AG04450 (cell line): ENCODE data around the gene GALNT7. TPM values are rescaled to one million over a fixed set of nuclear protein-coding genes. Genes with fewer than 3 reads are reported as not detected.

ENCODE experiments used
- CTCF ChIA-PET: fragments of 300-600, 350-600 bp; formaldehyde crosslinking; extraction: SDS; loops from one replicate; lab custom pipeline; 2022; ENCODE audit warnings: antibody characterized with exemption, inconsistent platforms; lab: Charles Lee
- POLR2A ChIA-PET: fragments of 350-600 bp; formaldehyde crosslinking; extraction: SDS; loops from one replicate; lab custom pipeline; 2021; ENCODE audit warnings: antibody characterized with exemption, inconsistent platforms; lab: Yijun Ruan, JAX
- DNase-seq: peaks from one replicate; pipeline ENCODE4 v3.0.0-alpha.2; 2011; ENCODE audit warnings: low read depth, low spot score
- H3K27ac ChIP-seq: one replicate; pipeline ENCODE4 v1.5.1; 2012; ENCODE audit warnings: low read depth, low read length, control low read depth
- H3K27me3 ChIP-seq: one replicate; pipeline ENCODE4 v1.6.0; 2012; ENCODE audit warnings: low read length; ENCODE audit not compliant: control insufficient read depth, insufficient read depth
- H3K4me3 ChIP-seq: 2 replicates; pipeline ENCODE4 v1.5.1; 2011; ENCODE audit warnings: mild to moderate bottlenecking, low read depth, low read length, control low read depth
- H3K9me3 ChIP-seq: 2 replicates; pipeline ENCODE4 v1.5.1; 2012; ENCODE audit warnings: low read length; ENCODE audit not compliant: control insufficient read depth, insufficient read depth
- CTCF ChIP-seq: IDR thresholded peaks from 2 replicates; pipeline ENCODE4 v1.5.1; 2011; ENCODE audit warnings: low read depth, low read length, control low read depth, inconsistent platforms
- polyA plus RNA-seq: library from polyadenylated mRNA; depleted of rRNA; stranded (reverse); fragments of >200 nt; gene quantifications from 2 replicates; pipeline ENCODE4 v1.2.3, GENCODE V29; 2011

GALNT7 gene
- polyA plus RNA-seq, 1 experiment = 47.6 TPM

DNA sequence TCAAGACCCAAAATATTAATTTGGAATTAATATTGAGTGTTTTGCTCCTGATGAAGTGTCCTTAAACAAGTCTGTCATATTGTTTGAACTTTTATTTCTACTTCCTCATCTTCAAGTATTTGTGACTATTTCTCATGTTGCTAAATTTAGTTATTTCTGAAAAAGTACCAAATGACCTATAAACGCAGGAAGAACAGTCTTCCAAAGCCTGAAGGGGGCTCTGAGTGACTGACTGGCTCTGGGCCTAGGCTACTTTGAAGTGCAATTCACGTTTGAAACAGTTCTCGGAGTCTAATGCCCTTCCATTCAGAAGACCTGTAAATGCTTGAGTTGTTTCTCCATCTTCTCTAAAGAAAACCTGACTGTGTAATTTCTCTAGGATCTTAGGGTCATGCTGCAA, 26.5 kb downstream of the GALNT7 start:
- Histone ChIP-seq H3K27me3 (no peaks in the 10 kb centered on the region), H3K27ac (no peak overlapping the region), H3K9me3 (no peaks in the 10 kb centered on the region), H3K4me3 (no peak overlapping the region)
- ChIA-PET POLR2A (no interaction called here), CTCF (no interaction called here)
- no peak for DNase-seq
- no peak for TF ChIP-seq CTCF

DNA sequence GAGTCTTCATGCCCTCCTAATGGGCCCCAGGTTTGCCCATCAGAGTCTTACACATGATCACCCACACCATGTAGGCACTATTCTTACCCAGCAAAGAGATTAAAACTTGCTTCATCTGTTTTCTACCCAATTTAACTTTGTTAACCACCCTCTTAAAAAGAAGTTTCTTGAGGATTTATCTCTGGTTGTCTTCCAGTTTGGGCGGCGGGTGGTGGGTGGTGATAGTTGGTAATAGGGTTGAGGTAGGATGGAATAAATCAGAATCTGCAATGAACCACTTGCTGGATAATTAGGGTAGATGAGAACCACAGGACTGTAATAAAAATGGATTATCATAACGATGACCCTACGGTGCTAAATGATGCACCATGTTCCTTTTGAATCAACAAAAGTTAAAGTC, 30.9 kb downstream of the GALNT7 start:
- POLR2A ChIA-PET = no interaction called here
- no peak for DNase-seq
- Histone ChIP-seq H3K27me3 (no peaks in the 10 kb centered on the region), H3K9me3 (no peaks in the 10 kb centered on the region), H3K27ac (no peak overlapping the region), H3K4me3 (no peak overlapping the region)
- CTCF ChIA-PET = no interaction called here
- TF ChIP-seq CTCF = no peak

DNA sequence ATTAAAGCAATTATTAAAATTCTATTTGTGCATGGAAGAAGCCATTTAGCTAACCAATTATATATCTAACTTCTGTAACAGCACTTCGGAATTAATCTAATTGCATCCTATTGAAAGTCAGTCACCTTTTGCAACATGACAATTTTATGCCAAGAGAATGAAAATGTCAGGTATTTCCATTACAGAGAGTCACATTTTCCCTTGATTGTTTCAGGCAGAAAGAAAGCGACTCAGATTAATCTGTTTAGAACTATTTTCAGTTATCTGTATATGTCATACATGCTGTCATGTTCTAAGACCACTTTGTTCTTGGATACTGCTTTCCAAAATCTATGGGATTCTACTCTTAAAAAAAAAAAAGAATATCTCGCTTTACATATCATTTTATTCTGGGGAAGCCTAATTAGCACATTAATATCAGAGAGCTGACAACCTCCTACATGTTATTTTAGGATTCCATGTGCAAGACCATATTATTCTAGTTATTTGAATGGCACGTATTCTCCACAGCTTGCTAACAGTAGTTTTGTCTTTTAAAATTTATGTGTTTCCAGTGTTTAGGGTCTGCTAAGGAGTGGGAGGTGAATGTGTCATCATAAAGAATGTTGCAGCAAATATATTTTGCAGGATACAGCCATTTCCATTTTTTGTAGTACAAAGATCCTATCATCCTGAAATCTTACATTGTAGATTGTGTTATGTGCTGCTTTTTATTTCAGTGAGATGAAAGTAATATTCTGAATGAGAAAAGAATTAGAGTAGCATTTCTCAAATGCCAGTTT, 31.7 kb downstream of the GALNT7 start:
- no peak for DNase-seq
- no peak overlapping the region for H3K27ac ChIP-seq
- H3K27me3 ChIP-seq = no peaks in the 10 kb centered on the region
- CTCF ChIA-PET = no interaction called here
- no peak for TF ChIP-seq CTCF
- no peaks in the 10 kb centered on the region for H3K9me3 ChIP-seq
- no peak overlapping the region for H3K4me3 ChIP-seq
- POLR2A ChIA-PET = no interaction called here

DNA sequence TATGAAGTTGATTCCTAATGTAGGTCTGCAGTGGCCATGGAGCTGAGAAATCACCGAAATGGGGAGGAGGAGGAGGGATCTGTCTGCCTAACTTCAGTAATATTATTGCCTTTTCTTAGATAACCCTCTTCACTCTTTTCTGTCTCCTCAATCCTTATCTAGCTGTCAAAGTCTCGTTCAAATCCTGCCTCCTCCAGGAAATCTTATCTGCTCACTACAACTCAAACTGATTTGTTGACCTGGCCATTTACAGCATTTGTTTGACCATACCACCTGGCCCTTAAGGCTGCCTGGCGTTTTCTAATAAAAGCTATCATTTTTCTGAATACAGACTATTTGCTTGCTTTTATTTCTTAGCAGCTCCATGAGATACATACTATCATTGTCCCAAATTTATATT, 33.8 kb downstream of the GALNT7 start:
- H3K27ac ChIP-seq = no peak overlapping the region
- ChIA-PET CTCF (interaction anchor here (0.6 to 1.4 kb wide), 3 partner anchors 11 to 189 kb away, joined by 4 to 5 read pairs (median 5); no protein-coding TSS in a partner anchor), POLR2A (no interaction called here)
- no peak overlapping the region for H3K4me3 ChIP-seq
- no peak for DNase-seq
- no peaks in the 10 kb centered on the region for H3K27me3 ChIP-seq
- H3K9me3 ChIP-seq = no peaks in the 10 kb centered on the region
- no peak for TF ChIP-seq CTCF

- H3K27me3 ChIP-seq = no peaks in the 10 kb centered on the region
- ChIA-PET CTCF (no interaction called here), POLR2A (no interaction called here)
- H3K4me3 ChIP-seq = no peak overlapping the region
- no peak for TF ChIP-seq CTCF
- no peak for DNase-seq
- no peak overlapping the region for H3K27ac ChIP-seq
- H3K9me3 ChIP-seq = peaks cover 3% of the 10 kb centered on the region; the same call in 1 of the 2 replicates
Observed at GRCh38 chr4:173205656-173206055, 37.0 kb downstream of the GALNT7 start.
